SK-N-SH (cell line): ENCODE results near the gene CDC37. TPM values are rescaled to one million over a fixed set of nuclear protein-coding genes. Genes with fewer than 3 reads are reported as not detected.

Experiments used
- CTCF ChIA-PET: fragments of 300-600, 350-600 bp; formaldehyde crosslinking; extraction: SDS; loops from one replicate; lab custom pipeline; 2021; lab: Yijun Ruan, JAX
- POLR2A ChIA-PET: fragments of 350-600 bp; sonication (Branson Sonifier 250); formaldehyde crosslinking; extraction: SDS; loops from one replicate; lab custom pipeline; 2020; ENCODE audit warnings: antibody characterized with exemption, inconsistent platforms; lab: Yijun Ruan, JAX
- DNase-seq: peaks from one replicate; pipeline ENCODE4 v3.0.0; 2012
- H2AFZ ChIP-seq: fragments of 200-600 bp; sonication (generic); 2 replicates; pipeline ENCODE4 v1.8.1; 2016; ENCODE audit warnings: antibody characterized with exemption, mild to moderate bottlenecking, low read depth
- H3F3A ChIP-seq: fragments of 200-600 bp; sonication (generic); replicated peaks from 2 replicates; pipeline ENCODE3; 2016; ENCODE audit warnings: antibody characterized with exemption, mild to moderate bottlenecking; ENCODE audit not compliant: insufficient read depth
- H3K27ac ChIP-seq, 2 experiments: fragments of 200-500 bp in 1 of 2; fragments of 200-600 bp in 1 of 2; sonication (Bioruptor generic) in 1 of 2; sonication (generic), shearing (Covaris generic) in 1 of 2; 2 replicates each; pipeline versions ENCODE4 v1.5.1 to v1.6.1; 2014 to 2016; ENCODE audit warnings: low read depth in 2 of 2, inconsistent platforms in 1 of 2, low read length in 1 of 2, mild to moderate bottlenecking in 1 of 2, mixed read lengths in 1 of 2
- H3K27me3 ChIP-seq: fragments of 200-600 bp; sonication (generic), shearing (Covaris generic); 2 replicates; pipeline ENCODE4 v1.6.1; 2016; ENCODE audit warnings: mixed run types; ENCODE audit not compliant: insufficient read depth
- H3K36me3 ChIP-seq, 2 experiments: fragments of 200-500 bp in 1 of 2; fragments of 200-600 bp in 1 of 2; sonication (Bioruptor generic) in 1 of 2; sonication (generic) in 1 of 2; replicated peaks in 1 of 2; 2 replicates each; pipeline versions ENCODE3 to v1.5.1; 2014 to 2016; ENCODE audit warnings: low read length in 1 of 2, mild to moderate bottlenecking in 1 of 2; ENCODE audit not compliant: insufficient read depth in 2 of 2, control insufficient read depth in 1 of 2
- H3K4me1 ChIP-seq, 2 experiments: fragments of 200-500 bp in 1 of 2; fragments of 200-600 bp in 1 of 2; sonication (Bioruptor generic) in 1 of 2; sonication (generic), shearing (Covaris generic) in 1 of 2; 2 replicates each; pipeline versions ENCODE4 v1.5.1 to v1.6.1; 2014 to 2016; ENCODE audit warnings: low read depth in 1 of 2, low read length in 1 of 2, mixed run types in 1 of 2; ENCODE audit not compliant: insufficient read depth in 2 of 2, control insufficient read depth in 1 of 2
- H3K4me2 ChIP-seq: fragments of 200-600 bp; sonication (generic), shearing (Covaris generic); 2 replicates; pipeline ENCODE4 v1.6.1; 2017; ENCODE audit warnings: mixed run types
- H3K4me3 ChIP-seq, 2 experiments: fragments of 200-500 bp in 1 of 2; fragments of 200-600 bp in 1 of 2; sonication (Bioruptor generic) in 1 of 2; sonication (generic), shearing (Covaris generic) in 1 of 2; 2 replicates each; pipeline versions ENCODE4 v1.5.1 to v1.8.1; 2014 to 2016; ENCODE audit warnings: low read depth in 2 of 2, inconsistent platforms in 1 of 2, low read length in 1 of 2, mild to moderate bottlenecking in 1 of 2, mixed read lengths in 1 of 2, moderate library complexity in 1 of 2
- H3K79me2 ChIP-seq: fragments of 200-600 bp; sonication (generic); 2 replicates; pipeline ENCODE4 v1.8.1; 2017; ENCODE audit warnings: mild to moderate bottlenecking; ENCODE audit not compliant: insufficient read depth
- H3K9ac ChIP-seq: fragments of 200-600 bp; sonication (generic); 2 replicates; pipeline ENCODE4 v1.6.1; 2017; ENCODE audit warnings: mixed run types
- H3K9me2 ChIP-seq: fragments of 200-600 bp; sonication (generic); 2 replicates; pipeline ENCODE4 v1.6.1; 2017; ENCODE audit warnings: mixed run types
- H3K9me3 ChIP-seq: fragments of 200-600 bp; sonication (generic); 2 replicates; pipeline ENCODE4 v1.6.1; 2017; ENCODE audit warnings: mixed run types, mild to moderate bottlenecking, moderate library complexity
- H4K20me1 ChIP-seq: fragments of 200-600 bp; sonication (generic); 2 replicates; pipeline ENCODE4 v1.6.1; 2017; ENCODE audit warnings: mild to moderate bottlenecking, mixed run types; ENCODE audit not compliant: insufficient read depth
- CTCF ChIP-seq: fragments of 200-600 bp; sonication (generic); IDR thresholded peaks from 2 replicates; pipeline ENCODE4 v1.6.1; 2017; ENCODE audit warnings: antibody characterized with exemption, mild to moderate bottlenecking, moderate library complexity
- ELF1 ChIP-seq: IDR thresholded peaks from 2 replicates; pipeline ENCODE4 v1.4.0; 2012
- EP300 ChIP-seq, 2 experiments: IDR thresholded peaks; 2 replicates each; pipeline versions ENCODE4 v1.4.0 to v1.6.1; 2012; ENCODE audit warnings: borderline replicate concordance in 1 of 2, low read depth in 1 of 2, low read length in 1 of 2
- EZH2phosphoT487 ChIP-seq: fragments of 200-600 bp; sonication (generic); IDR thresholded peaks from 2 replicates; pipeline ENCODE4 v1.6.1; 2017; ENCODE audit warnings: low read depth, mixed run types, mild to moderate bottlenecking, antibody characterized with exemption, moderate library complexity, borderline replicate concordance
- FOSL2 ChIP-seq: IDR thresholded peaks from 2 replicates; pipeline ENCODE4 v1.4.0; 2012; ENCODE audit warnings: low read depth, mild to moderate bottlenecking, moderate library complexity, borderline replicate concordance
- FOXJ3 ChIP-seq: sonication (generic); formaldehyde crosslinking; IDR thresholded peaks from 2 replicates; pipeline ENCODE4 v1.5.1; 2020; ENCODE audit warnings: mild to moderate bottlenecking, missing genetic modification reagents
- GABPA ChIP-seq: IDR thresholded peaks from 2 replicates; pipeline ENCODE4 v1.4.0; 2012; ENCODE audit warnings: low read depth, mild to moderate bottlenecking
- GATA2 ChIP-seq: sonication (generic); formaldehyde crosslinking; IDR thresholded peaks from 2 replicates; pipeline ENCODE4 v1.5.0; 2020; ENCODE audit warnings: mild to moderate bottlenecking, missing genetic modification reagents
- JUND ChIP-seq: IDR thresholded peaks from 2 replicates; pipeline ENCODE4 v1.4.0; 2012
- MAX ChIP-seq: IDR thresholded peaks from 2 replicates; pipeline ENCODE4 v1.4.0; 2012; ENCODE audit warnings: low read depth
- NFIC ChIP-seq: IDR thresholded peaks from 2 replicates; pipeline ENCODE4 v1.4.0; 2012; ENCODE audit warnings: borderline replicate concordance
- NRF1 ChIP-seq: IDR thresholded peaks from 2 replicates; pipeline ENCODE4 v1.6.1; 2012; ENCODE audit warnings: low read depth, mild to moderate bottlenecking, low read length
- RCOR1 ChIP-seq: fragments of 150-350 bp; IDR thresholded peaks from 2 replicates; pipeline ENCODE4 v1.6.1; 2017; ENCODE audit warnings: antibody characterized with exemption, low read length
- REST ChIP-seq: IDR thresholded peaks from 2 replicates; pipeline ENCODE4 v1.6.1; 2012; ENCODE audit warnings: mild to moderate bottlenecking, low read depth, low read length, moderate library complexity
- RFX5 ChIP-seq: IDR thresholded peaks from 2 replicates; pipeline ENCODE4 v1.6.1; 2012; ENCODE audit warnings: mild to moderate bottlenecking, improper control_type of control experiment, low read length
- SMC3 ChIP-seq: IDR thresholded peaks from 2 replicates; pipeline ENCODE4 v1.6.1; 2012; ENCODE audit warnings: low read depth, low read length, improper control_type of control experiment
- TAF1 ChIP-seq: IDR thresholded peaks from 2 replicates; pipeline ENCODE4 v1.6.1; 2012; ENCODE audit warnings: low read depth, mild to moderate bottlenecking, low read length, moderate library complexity, borderline replicate concordance
- TEAD4 ChIP-seq: IDR thresholded peaks from 2 replicates; pipeline ENCODE4 v1.4.0; 2012; ENCODE audit warnings: mild to moderate bottlenecking, borderline replicate concordance; ENCODE audit not compliant: insufficient read depth
- YY1 ChIP-seq: IDR thresholded peaks from 2 replicates; pipeline ENCODE4 v1.4.0; 2012; ENCODE audit warnings: low read depth, mild to moderate bottlenecking
- ZBTB33 ChIP-seq: IDR thresholded peaks from 2 replicates; pipeline ENCODE4 v1.4.0; 2012; ENCODE audit warnings: low read depth, borderline replicate concordance
- WGBS: methylation state at CpG from one replicate; pipeline ENCODE4 v1.1.6; 2017; ENCODE audit warnings: low lambda C conversion rate; 5-methylcytosine and 5-hydroxymethylcytosine counted together
- polyA plus RNA-seq, 3 experiments: library from polyadenylated mRNA; depleted of rRNA; stranded (reverse); fragments of >200 nt; gene quantifications; 2 replicates each; pipeline ENCODE4 v1.2.3, GENCODE V29; 2012

CDC37 gene
- polyA plus RNA-seq, 1 of the 3 experiments (the other 2 are of a cell fraction): 1,026 TPM

GRCh38 chr19:10364644-10365043 lies 38.7 kb downstream of the CDC37 start (continued):
- no peak for TF ChIP-seq CTCF
- no peak for TF ChIP-seq EP300 (IDR thresholded peaks at IDR 0.05; ENCODE audit: borderline replicate concordance in 1 of 2, low read depth in 1 of 2, low read length in 1 of 2)
- no peak for TF ChIP-seq ZBTB33
- TF ChIP-seq GABPA: no peak
- TF ChIP-seq YY1: no peak
- no peak for TF ChIP-seq FOSL2
- no peak for TF ChIP-seq FOXJ3 (CRISPR knock-in tag)
- TF ChIP-seq, all 33 proteins: peak for 0

- Histone ChIP-seq H3K27ac (no peak overlapping the region), H3K9me3 (no peaks in the 10 kb centered on the region), H3K4me1 (no peaks in the 10 kb centered on the region), H3F3A (no peaks in the 10 kb centered on the region), H3K79me2 (no peaks in the 10 kb centered on the region), H3K9me2 (no peaks in the 10 kb centered on the region), H3K4me2 (no peak overlapping the region), H3K9ac (no peak overlapping the region), H3K27me3 (no peaks in the 10 kb centered on the region), H3K4me3 (no peak overlapping the region), H4K20me1 (no peaks in the 10 kb centered on the region), H3K36me3 (peaks cover 16 to 29% of the 10 kb centered on the region in 2 experiments), H2AFZ (no peak overlapping the region)
- ChIA-PET CTCF (no interaction called here), POLR2A (no interaction called here)
- TF ChIP-seq RFX5 (no peak), EZH2phosphoT487 (no peak), ELF1 (no peak), RCOR1 (no peak), NFIC (no peak), GABPA (no peak), SMC3 (no peak), REST (no peak), MAX (no peak), NRF1 (no peak), YY1 (no peak), FOSL2 (no peak), TAF1 (no peak), JUND (no peak), CTCF (no peak), FOXJ3 (CRISPR knock-in tag) (no peak), TEAD4 (no peak), GATA2 (CRISPR knock-in tag) (no peak)
- 93% methylated on average over 6 of the region's 12 CpGs for WGBS
- DNase-seq: no peak
Observed at GRCh38 chr19:10363789-10364281, 39.5 kb downstream of the CDC37 start.
